SK-N-SH (cell line): ENCODE results near the gene RALA. TPM values are rescaled to one million over a fixed set of nuclear protein-coding genes. Genes with fewer than 3 reads are reported as not detected.

ENCODE experiments used
- CTCF ChIA-PET: fragments of 300-600, 350-600 bp; formaldehyde crosslinking; extraction: SDS; loops from one replicate; lab custom pipeline; 2021; lab: Yijun Ruan, JAX
- POLR2A ChIA-PET: fragments of 350-600 bp; sonication (Branson Sonifier 250); formaldehyde crosslinking; extraction: SDS; loops from one replicate; lab custom pipeline; 2020; ENCODE audit warnings: antibody characterized with exemption, inconsistent platforms; lab: Yijun Ruan, JAX
- DNase-seq: peaks from one replicate; pipeline ENCODE4 v3.0.0; 2012
- H2AFZ ChIP-seq: fragments of 200-600 bp; sonication (generic); 2 replicates; pipeline ENCODE4 v1.8.1; 2016; ENCODE audit warnings: antibody characterized with exemption, mild to moderate bottlenecking, low read depth
- H3F3A ChIP-seq: fragments of 200-600 bp; sonication (generic); replicated peaks from 2 replicates; pipeline ENCODE3; 2016; ENCODE audit warnings: antibody characterized with exemption, mild to moderate bottlenecking; ENCODE audit not compliant: insufficient read depth
- H3K27ac ChIP-seq, 2 experiments: fragments of 200-500 bp in 1 of 2; fragments of 200-600 bp in 1 of 2; sonication (Bioruptor generic) in 1 of 2; sonication (generic), shearing (Covaris generic) in 1 of 2; 2 replicates each; pipeline versions ENCODE4 v1.5.1 to v1.6.1; 2014 to 2016; ENCODE audit warnings: low read depth in 2 of 2, inconsistent platforms in 1 of 2, low read length in 1 of 2, mild to moderate bottlenecking in 1 of 2, mixed read lengths in 1 of 2
- H3K27me3 ChIP-seq: fragments of 200-600 bp; sonication (generic), shearing (Covaris generic); 2 replicates; pipeline ENCODE4 v1.6.1; 2016; ENCODE audit warnings: mixed run types; ENCODE audit not compliant: insufficient read depth
- H3K36me3 ChIP-seq, 2 experiments: fragments of 200-500 bp in 1 of 2; fragments of 200-600 bp in 1 of 2; sonication (Bioruptor generic) in 1 of 2; sonication (generic) in 1 of 2; replicated peaks in 1 of 2; 2 replicates each; pipeline versions ENCODE3 to v1.5.1; 2014 to 2016; ENCODE audit warnings: low read length in 1 of 2, mild to moderate bottlenecking in 1 of 2; ENCODE audit not compliant: insufficient read depth in 2 of 2, control insufficient read depth in 1 of 2
- H3K4me1 ChIP-seq, 2 experiments: fragments of 200-500 bp in 1 of 2; fragments of 200-600 bp in 1 of 2; sonication (Bioruptor generic) in 1 of 2; sonication (generic), shearing (Covaris generic) in 1 of 2; 2 replicates each; pipeline versions ENCODE4 v1.5.1 to v1.6.1; 2014 to 2016; ENCODE audit warnings: low read depth in 1 of 2, low read length in 1 of 2, mixed run types in 1 of 2; ENCODE audit not compliant: insufficient read depth in 2 of 2, control insufficient read depth in 1 of 2
- H3K4me2 ChIP-seq: fragments of 200-600 bp; sonication (generic), shearing (Covaris generic); 2 replicates; pipeline ENCODE4 v1.6.1; 2017; ENCODE audit warnings: mixed run types
- H3K4me3 ChIP-seq, 2 experiments: fragments of 200-500 bp in 1 of 2; fragments of 200-600 bp in 1 of 2; sonication (Bioruptor generic) in 1 of 2; sonication (generic), shearing (Covaris generic) in 1 of 2; 2 replicates each; pipeline versions ENCODE4 v1.5.1 to v1.8.1; 2014 to 2016; ENCODE audit warnings: low read depth in 2 of 2, inconsistent platforms in 1 of 2, low read length in 1 of 2, mild to moderate bottlenecking in 1 of 2, mixed read lengths in 1 of 2, moderate library complexity in 1 of 2
- H3K79me2 ChIP-seq: fragments of 200-600 bp; sonication (generic); 2 replicates; pipeline ENCODE4 v1.8.1; 2017; ENCODE audit warnings: mild to moderate bottlenecking; ENCODE audit not compliant: insufficient read depth
- H3K9ac ChIP-seq: fragments of 200-600 bp; sonication (generic); 2 replicates; pipeline ENCODE4 v1.6.1; 2017; ENCODE audit warnings: mixed run types
- H3K9me2 ChIP-seq: fragments of 200-600 bp; sonication (generic); 2 replicates; pipeline ENCODE4 v1.6.1; 2017; ENCODE audit warnings: mixed run types
- H3K9me3 ChIP-seq: fragments of 200-600 bp; sonication (generic); 2 replicates; pipeline ENCODE4 v1.6.1; 2017; ENCODE audit warnings: mixed run types, mild to moderate bottlenecking, moderate library complexity
- H4K20me1 ChIP-seq: fragments of 200-600 bp; sonication (generic); 2 replicates; pipeline ENCODE4 v1.6.1; 2017; ENCODE audit warnings: mild to moderate bottlenecking, mixed run types; ENCODE audit not compliant: insufficient read depth
- ELF1 ChIP-seq: IDR thresholded peaks from 2 replicates; pipeline ENCODE4 v1.4.0; 2012
- FOSL2 ChIP-seq: IDR thresholded peaks from 2 replicates; pipeline ENCODE4 v1.4.0; 2012; ENCODE audit warnings: low read depth, mild to moderate bottlenecking, moderate library complexity, borderline replicate concordance
- FOXM1 ChIP-seq: IDR thresholded peaks from 2 replicates; pipeline ENCODE4 v1.4.0; 2012; ENCODE audit warnings: low read depth, mild to moderate bottlenecking
- GATA2 ChIP-seq: sonication (generic); formaldehyde crosslinking; IDR thresholded peaks from 2 replicates; pipeline ENCODE4 v1.5.0; 2020; ENCODE audit warnings: mild to moderate bottlenecking, missing genetic modification reagents
- JUND ChIP-seq: IDR thresholded peaks from 2 replicates; pipeline ENCODE4 v1.4.0; 2012
- NRF1 ChIP-seq: IDR thresholded peaks from 2 replicates; pipeline ENCODE4 v1.6.1; 2012; ENCODE audit warnings: low read depth, mild to moderate bottlenecking, low read length
- POLR2AphosphoS5 ChIP-seq: IDR thresholded peaks from 2 replicates; pipeline ENCODE4 v1.6.1; 2012; ENCODE audit warnings: low read depth, low read length
- RFX5 ChIP-seq: IDR thresholded peaks from 2 replicates; pipeline ENCODE4 v1.6.1; 2012; ENCODE audit warnings: mild to moderate bottlenecking, improper control_type of control experiment, low read length
- TCF12 ChIP-seq: IDR thresholded peaks from 2 replicates; pipeline ENCODE4 v1.4.0; 2012
- TEAD4 ChIP-seq: IDR thresholded peaks from 2 replicates; pipeline ENCODE4 v1.4.0; 2012; ENCODE audit warnings: mild to moderate bottlenecking, borderline replicate concordance; ENCODE audit not compliant: insufficient read depth
- WGBS: methylation state at CpG from one replicate; pipeline ENCODE4 v1.1.6; 2017; ENCODE audit warnings: low lambda C conversion rate; 5-methylcytosine and 5-hydroxymethylcytosine counted together
- polyA plus RNA-seq, 3 experiments: library from polyadenylated mRNA; depleted of rRNA; stranded (reverse); fragments of >200 nt; gene quantifications; 2 replicates each; pipeline ENCODE4 v1.2.3, GENCODE V29; 2012
- TF ChIP-seq, protein P1 (sequence below): IDR thresholded peaks from 2 replicates; pipeline ENCODE4 v1.4.0; 2012; ENCODE audit warnings: low read depth, borderline replicate concordance
- TF ChIP-seq, protein P2 (sequence below): IDR thresholded peaks from 2 replicates; pipeline ENCODE4; 2012

RALA gene
- polyA plus RNA-seq, 1 of the 3 experiments (the other 2 are of a cell fraction), result 29.0 TPM

DNA sequence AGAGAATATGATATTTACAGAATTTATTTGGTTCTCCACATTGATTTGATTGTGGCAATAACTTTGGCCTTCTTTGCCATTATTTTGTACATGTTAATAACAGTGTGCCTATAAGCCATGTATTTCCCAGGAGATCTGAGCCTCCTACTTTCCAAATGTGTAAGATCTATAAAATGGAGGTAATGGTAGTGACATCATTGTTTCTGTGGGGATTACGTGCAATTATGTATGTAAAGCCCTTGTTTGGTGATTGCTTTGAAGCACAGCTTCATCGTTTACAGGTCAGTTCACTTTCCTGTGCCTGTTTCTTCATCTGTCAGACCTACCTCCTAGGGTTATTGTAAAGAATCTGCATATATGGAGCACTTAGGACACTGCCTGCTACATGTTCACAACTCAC, 39.8 kb upstream of the RALA start:
- H3K4me3 ChIP-seq, result no peak overlapping the region
- TF ChIP-seq TEAD4 (no peak), FOXM1 (no peak), GATA2 (CRISPR knock-in tag) (no peak), RFX5 (no peak), ELF1 (no peak), NRF1 (no peak), JUND (no peak), FOSL2 (no peak), POLR2AphosphoS5 (no peak)
- TF ChIP-seq, protein P1, sequence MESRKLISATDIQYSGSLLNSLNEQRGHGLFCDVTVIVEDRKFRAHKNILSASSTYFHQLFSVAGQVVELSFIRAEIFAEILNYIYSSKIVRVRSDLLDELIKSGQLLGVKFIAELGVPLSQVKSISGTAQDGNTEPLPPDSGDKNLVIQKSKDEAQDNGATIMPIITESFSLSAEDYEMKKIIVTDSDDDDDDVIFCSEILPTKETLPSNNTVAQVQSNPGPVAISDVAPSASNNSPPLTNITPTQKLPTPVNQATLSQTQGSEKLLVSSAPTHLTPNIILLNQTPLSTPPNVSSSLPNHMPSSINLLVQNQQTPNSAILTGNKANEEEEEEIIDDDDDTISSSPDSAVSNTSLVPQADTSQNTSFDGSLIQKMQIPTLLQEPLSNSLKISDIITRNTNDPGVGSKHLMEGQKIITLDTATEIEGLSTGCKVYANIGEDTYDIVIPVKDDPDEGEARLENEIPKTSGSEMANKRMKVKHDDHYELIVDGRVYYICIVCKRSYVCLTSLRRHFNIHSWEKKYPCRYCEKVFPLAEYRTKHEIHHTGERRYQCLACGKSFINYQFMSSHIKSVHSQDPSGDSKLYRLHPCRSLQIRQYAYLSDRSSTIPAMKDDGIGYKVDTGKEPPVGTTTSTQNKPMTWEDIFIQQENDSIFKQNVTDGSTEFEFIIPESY, result no peak
- TF ChIP-seq, protein P2, sequence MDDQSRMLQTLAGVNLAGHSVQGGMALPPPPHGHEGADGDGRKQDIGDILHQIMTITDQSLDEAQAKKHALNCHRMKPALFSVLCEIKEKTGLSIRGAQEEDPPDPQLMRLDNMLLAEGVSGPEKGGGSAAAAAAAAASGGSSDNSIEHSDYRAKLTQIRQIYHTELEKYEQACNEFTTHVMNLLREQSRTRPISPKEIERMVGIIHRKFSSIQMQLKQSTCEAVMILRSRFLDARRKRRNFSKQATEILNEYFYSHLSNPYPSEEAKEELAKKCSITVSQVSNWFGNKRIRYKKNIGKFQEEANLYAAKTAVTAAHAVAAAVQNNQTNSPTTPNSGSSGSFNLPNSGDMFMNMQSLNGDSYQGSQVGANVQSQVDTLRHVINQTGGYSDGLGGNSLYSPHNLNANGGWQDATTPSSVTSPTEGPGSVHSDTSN, result no peak
- H4K20me1 ChIP-seq, result no peaks in the 10 kb centered on the region
- H3K4me2 ChIP-seq, result no peak overlapping the region
- DNase-seq, result no peak
- H3K36me3 ChIP-seq, result peaks cover 0 to 2% of the 10 kb centered on the region in 2 experiments
- H3K27ac ChIP-seq, result no peak overlapping the region
- ChIA-PET POLR2A (interaction anchor here (1.0 kb wide), 1 partner anchor 40 kb away, joined by 3 read pairs; the partner anchor contains the start of gene RALA), CTCF (interaction anchor here (0.7 to 11.3 kb wide), 7 partner anchors 12 to 469 kb away, joined by 3 to 563 read pairs (median 6); partner anchors contain the start of gene RALA)
- H3K79me2 ChIP-seq, result no peaks in the 10 kb centered on the region
- no peak overlapping the region for H2AFZ ChIP-seq
- no peaks in the 10 kb centered on the region; a peak in 1 of 4 replicates for H3K4me1 ChIP-seq
- H3K9ac ChIP-seq, result no peak overlapping the region
- H3K9me3 ChIP-seq, result no peaks in the 10 kb centered on the region
- H3F3A ChIP-seq, result peaks cover 16% of the 10 kb centered on the region
- H3K9me2 ChIP-seq, result no peaks in the 10 kb centered on the region
- H3K27me3 ChIP-seq, result no peaks in the 10 kb centered on the region
- WGBS, result 87% methylated on average over 2 of the region's 2 CpGs

DNA sequence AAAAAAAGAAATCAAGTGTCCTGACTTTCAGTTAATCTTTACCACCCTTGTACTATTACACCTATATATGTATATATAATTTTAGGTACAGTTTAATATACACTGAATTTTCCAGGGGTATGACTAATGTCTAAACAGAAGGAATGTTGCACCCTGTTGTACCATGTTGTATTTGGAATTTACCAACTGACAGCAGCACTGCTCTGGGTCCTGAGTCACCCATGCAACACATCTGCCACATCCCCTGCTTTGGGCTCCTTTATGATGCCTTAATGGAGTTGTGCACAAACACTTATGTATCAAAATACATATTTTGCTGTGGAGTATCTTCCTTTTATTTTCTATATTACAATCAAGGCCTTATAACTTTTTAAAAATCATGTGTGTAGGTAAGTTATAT, 36.0 kb upstream of the RALA start:
- no peaks in the 10 kb centered on the region for H3K9me3 ChIP-seq
- TF ChIP-seq FOSL2, result peak; percentile 16; the same call in 1 of the 2 replicates
- TF ChIP-seq TCF12, result peak; percentile 16; the same call in 1 of the 2 replicates
- TF ChIP-seq TEAD4, result no peak
- TF ChIP-seq, all 33 proteins: peak for 2
- peaks cover 41% of the 10 kb centered on the region for H3F3A ChIP-seq
- H3K79me2 ChIP-seq, result no peaks in the 10 kb centered on the region
- H3K4me1 ChIP-seq, result peaks cover 0 to 11% of the 10 kb centered on the region in 2 experiments; a peak in 2 of 4 replicates
- ChIA-PET POLR2A (no interaction called here), CTCF (interaction anchor here (1.2 kb wide), 1 partner anchor 309 kb away, joined by 3 read pairs; no protein-coding TSS in a partner anchor)
- no peaks in the 10 kb centered on the region for H3K27me3 ChIP-seq
- H4K20me1 ChIP-seq, result no peaks in the 10 kb centered on the region
- H3K9ac ChIP-seq, result no peak overlapping the region
- H3K4me2 ChIP-seq, result no peak overlapping the region
- DNase-seq, result no peak
- H3K27ac ChIP-seq, result no peak overlapping the region
- H2AFZ ChIP-seq, result no peak overlapping the region
- H3K4me3 ChIP-seq, result no peak overlapping the region
- no peaks in the 10 kb centered on the region for H3K9me2 ChIP-seq
- no peaks in the 10 kb centered on the region for H3K36me3 ChIP-seq
